Measurements from ENCODE around the gene BTN1A1. TPM values are rescaled to one million over a fixed set of nuclear protein-coding genes. Genes with fewer than 3 reads are reported as not detected.

Gene BTN1A1
- total RNA-seq, 1 donor from 2014 or later, result 0.36 TPM

- Mint-ChIP-seq H3K9me3 (no peaks in the 10 kb centered on the region), H3K27ac (no peak overlapping the region), H3K4me3 (no peak overlapping the region), H3K27me3 (peaks cover 2% of the 10 kb centered on the region), H3K36me3 (no peaks in the 10 kb centered on the region), H3K4me1 (ENCODE audit: unreplicated experiment) (peaks cover 10% of the 10 kb centered on the region)
- peak; percentile 77 for DNase-seq (ENCODE audit: extremely low spot score, unreplicated experiment)
- TF ChIP-seq CTCF (conservative IDR thresholded peaks at IDR 0.05), result no peak
Observed at GRCh38 chr6:26553264-26553634, 53.1 kb downstream of the BTN1A1 start.

GRCh38 chr6:26553635-26554446 is 53.7 kb downstream of the BTN1A1 start:
- H3K27me3 Mint-ChIP-seq, result peaks cover 2% of the 10 kb centered on the region
- H3K4me3 Mint-ChIP-seq, result no peak overlapping the region
- no peak for TF ChIP-seq CTCF (conservative IDR thresholded peaks at IDR 0.05)
- peaks cover 10% of the 10 kb centered on the region for H3K4me1 Mint-ChIP-seq (ENCODE audit: unreplicated experiment)
- no peaks in the 10 kb centered on the region for H3K9me3 Mint-ChIP-seq
- no peaks in the 10 kb centered on the region for H3K36me3 Mint-ChIP-seq
- H3K27ac Mint-ChIP-seq, result no peak overlapping the region
- DNase-seq (ENCODE audit: extremely low spot score, unreplicated experiment), result peak; percentile 79

- peaks cover 2% of the 10 kb centered on the region for H3K27me3 Mint-ChIP-seq
- no peak for TF ChIP-seq CTCF (conservative IDR thresholded peaks at IDR 0.05)
Observed at GRCh38 chr6:26554447-26554696, 54.3 kb downstream of the BTN1A1 start.

GRCh38 chr6:26554697-26555504 is 54.8 kb downstream of the BTN1A1 start:
- Mint-ChIP-seq H3K9me3 (no peaks in the 10 kb centered on the region), H3K27ac (peak overlapping the region; percentile 85), H3K4me1 (ENCODE audit: unreplicated experiment) (peaks cover 10% of the 10 kb centered on the region), H3K36me3 (no peaks in the 10 kb centered on the region), H3K27me3 (peaks cover 2% of the 10 kb centered on the region), H3K4me3 (no peak overlapping the region)
- TF ChIP-seq CTCF (conservative IDR thresholded peaks at IDR 0.05), result no peak
- no peak for DNase-seq (ENCODE audit: extremely low spot score, unreplicated experiment)

More at GRCh38 chr6:26554447-26554696, 54.3 kb downstream of the BTN1A1 start:
- H3K27ac Mint-ChIP-seq, result no peak overlapping the region
- H3K36me3 Mint-ChIP-seq, result no peaks in the 10 kb centered on the region
- no peak for DNase-seq (ENCODE audit: extremely low spot score, unreplicated experiment)
- peaks cover 10% of the 10 kb centered on the region for H3K4me1 Mint-ChIP-seq (ENCODE audit: unreplicated experiment)
- no peaks in the 10 kb centered on the region for H3K9me3 Mint-ChIP-seq
- no peak overlapping the region for H3K4me3 Mint-ChIP-seq

- H3K4me1 Mint-ChIP-seq (ENCODE audit: unreplicated experiment), result peaks cover 10% of the 10 kb centered on the region
- H3K36me3 Mint-ChIP-seq, result no peaks in the 10 kb centered on the region
- H3K4me3 Mint-ChIP-seq, result no peak overlapping the region
- no peak for DNase-seq (ENCODE audit: extremely low spot score, unreplicated experiment)
- peak overlapping the region; percentile 85 for H3K27ac Mint-ChIP-seq
- H3K9me3 Mint-ChIP-seq, result no peaks in the 10 kb centered on the region
- H3K27me3 Mint-ChIP-seq, result peaks cover 2% of the 10 kb centered on the region
- TF ChIP-seq CTCF (conservative IDR thresholded peaks at IDR 0.05), result no peak
Observed at GRCh38 chr6:26555505-26556262, 55.6 kb downstream of the BTN1A1 start.
